A549 (cell line): ENCODE measurements around the gene NEK5. TPM values are rescaled to one million over a fixed set of nuclear protein-coding genes. Genes with fewer than 3 reads are reported as not detected.

Source experiments
- ATAC-seq, 2 experiments: fragments of 200-7000 bp in 1 of 2; fragments of >200 bp in 1 of 2; cut with Nextera tagmentation in 1 of 2; cut with Tn5 transposase in 1 of 2; 3 replicates each; pipeline versions ENCODE4 v1.8.0 to v1.9.1; 2018 to 2020; ENCODE audit warnings: mild to moderate bottlenecking in 1 of 2, moderate library complexity in 1 of 2
- CTCF ChIA-PET: fragments of 300-600 bp; sonication (Branson Sonifier 250); formaldehyde crosslinking; extraction: SDS; loops from one replicate; lab custom pipeline; 2021; ENCODE audit warnings: antibody characterized with exemption, inconsistent platforms; lab: Yijun Ruan, JAX
- POLR2A ChIA-PET: fragments of 350-600 bp; formaldehyde crosslinking; extraction: SDS; loops from one replicate; lab custom pipeline; 2021; ENCODE audit warnings: antibody characterized with exemption, inconsistent platforms; lab: Yijun Ruan, JAX
- DNase-seq, 2 experiments: peaks; one replicate each; pipeline versions ENCODE4 v3.0.0 to v3.0.0-alpha.2; 2011 to 2016; ENCODE audit warnings: low read depth in 1 of 2, low spot score in 1 of 2
- FAIRE-seq: peaks from 2 replicates; lab custom pipeline; 2011; peaks lifted over from hg19 to GRCh38; lab: Jason Lieb, UNC
- H3K27ac ChIP-seq, 2 experiments: fragments of >200 bp; sonication (Bioruptor Twin); formaldehyde crosslinking; 3 replicates each; pipeline ENCODE4 v1.5.1; 2016 to 2017
- H3K4me1 ChIP-seq: fragments of >200 bp; sonication (Bioruptor Twin); formaldehyde crosslinking; 3 replicates; pipeline ENCODE4 v1.6.1; 2016
- H3K4me2 ChIP-seq: fragments of >200 bp; sonication (Bioruptor Twin); formaldehyde crosslinking; 3 replicates; pipeline ENCODE4 v1.6.1; 2016
- H3K4me3 ChIP-seq: fragments of >200 bp; sonication (Bioruptor Twin); formaldehyde crosslinking; 3 replicates; pipeline ENCODE4 v1.5.1; 2016
- H3K9me3 ChIP-seq: fragments of >200 bp; sonication (Bioruptor Twin); formaldehyde crosslinking; 3 replicates; pipeline ENCODE4 v1.6.1; 2016
- CBX8 ChIP-seq: fragments of 200-600 bp; sonication (generic); IDR thresholded peaks from 2 replicates; pipeline ENCODE4 v1.6.1; 2016
- CEBPB ChIP-seq, 2 experiments: fragments of >200 bp in 1 of 2; sonication (Bioruptor Twin) in 1 of 2; formaldehyde crosslinking in 1 of 2; IDR thresholded peaks; 2 replicates each; pipeline ENCODE4 v1.6.1; 2012 to 2016
- CHD2 ChIP-seq: fragments of 150-350 bp; IDR thresholded peaks from 2 replicates; pipeline ENCODE4 v1.6.1; 2014; ENCODE audit warnings: low read length; ENCODE audit not compliant: partially characterized antibody
- CHD4 ChIP-seq: fragments of 200-600 bp; sonication (generic); IDR thresholded peaks from 2 replicates; pipeline ENCODE4 v1.6.1; 2016; ENCODE audit warnings: antibody characterized with exemption, mild to moderate bottlenecking, borderline replicate concordance
- ESRRA ChIP-seq: fragments of 150-350 bp; IDR thresholded peaks from 2 replicates; pipeline ENCODE4 v1.6.1; 2014; ENCODE audit warnings: mild to moderate bottlenecking, low read length, borderline replicate concordance
- FOXS1 ChIP-seq: fragments of 250-450 bp; sonication (Bioruptor Pico); IDR thresholded peaks from 2 replicates; pipeline ENCODE4 v1.5.0; 2020; ENCODE audit warnings: mild to moderate bottlenecking, moderate library complexity
- GATA3 ChIP-seq: IDR thresholded peaks from 2 replicates; pipeline ENCODE4 v1.6.1; 2012; ENCODE audit warnings: borderline replicate concordance
- HES2 ChIP-seq: fragments of >200 bp; sonication (Bioruptor Twin); formaldehyde crosslinking; IDR thresholded peaks from 2 replicates; pipeline ENCODE4 v1.6.1; 2016
- HEYL ChIP-seq: fragments of 250-450 bp; sonication (Bioruptor Pico); IDR thresholded peaks from 2 replicates; pipeline ENCODE4 v1.8.0; 2021; ENCODE audit warnings: mild to moderate bottlenecking, moderate library complexity
- HMGXB4 ChIP-seq: fragments of 250-450 bp; sonication (Bioruptor Pico); IDR thresholded peaks from 2 replicates; pipeline ENCODE4 v1.5.0; 2021; ENCODE audit warnings: mild to moderate bottlenecking, moderate library complexity, borderline replicate concordance
- HOXA7 ChIP-seq: fragments of 250-450 bp; sonication (Bioruptor Pico); IDR thresholded peaks from 2 replicates; pipeline ENCODE4 v1.5.0; 2020; ENCODE audit warnings: mild to moderate bottlenecking, moderate library complexity
- HOXB13 ChIP-seq: fragments of 250-450 bp; sonication (Bioruptor Pico); IDR thresholded peaks from 2 replicates; pipeline ENCODE4 v1.5.0; 2020; ENCODE audit warnings: low read depth, mild to moderate bottlenecking, moderate library complexity
- HOXB5 ChIP-seq: fragments of 250-450 bp; sonication (Bioruptor Pico); IDR thresholded peaks from 2 replicates; pipeline ENCODE4 v1.5.0; 2020; ENCODE audit warnings: mild to moderate bottlenecking, moderate library complexity
- JUN ChIP-seq, 2 experiments: fragments of >200 bp; sonication (Bioruptor Twin); formaldehyde crosslinking; IDR thresholded peaks; 2 replicates in 1 of 2; 3 replicates in 1 of 2; pipeline ENCODE4 v1.6.1; 2016 to 2017
- JUNB ChIP-seq: fragments of >200 bp; sonication (Bioruptor Twin); formaldehyde crosslinking; IDR thresholded peaks from 2 replicates; pipeline ENCODE4 v1.6.1; 2016
- KDM5A ChIP-seq: fragments of 200-600 bp; sonication (generic); IDR thresholded peaks from 2 replicates; pipeline ENCODE4 v1.6.1; 2016; ENCODE audit warnings: antibody characterized with exemption, mild to moderate bottlenecking
- MAFK ChIP-seq: fragments of 450-650 bp; IDR thresholded peaks from 2 replicates; pipeline ENCODE4 v1.6.1; 2014; ENCODE audit not compliant: partially characterized antibody
- MAX ChIP-seq: IDR thresholded peaks from 2 replicates; pipeline ENCODE4 v1.6.1; 2012
- MYC ChIP-seq: IDR thresholded peaks from 2 replicates; pipeline ENCODE4 v1.6.1; 2012; ENCODE audit warnings: mild to moderate bottlenecking, inconsistent platforms, low read length, improper control_type of control experiment, borderline replicate concordance
- NFE2L2 ChIP-seq: fragments of 150-350 bp; conservative IDR thresholded peaks from 2 replicates; pipeline ENCODE4 v1.6.1; 2014; ENCODE audit warnings: low read length
- PHF8 ChIP-seq: fragments of 200-600 bp; sonication (generic); IDR thresholded peaks from 2 replicates; pipeline ENCODE4 v1.6.1; 2016; ENCODE audit warnings: low read depth, mild to moderate bottlenecking, antibody characterized with exemption, moderate library complexity, borderline replicate concordance
- RFX5 ChIP-seq: fragments of 450-650 bp; IDR thresholded peaks from 2 replicates; pipeline ENCODE4 v1.7.1; 2014; ENCODE audit warnings: antibody characterized with exemption, mild to moderate bottlenecking, moderate library complexity
- RNF2 ChIP-seq: fragments of 200-600 bp; sonication (generic); IDR thresholded peaks from 2 replicates; pipeline ENCODE4 v1.6.1; 2016; ENCODE audit warnings: low read depth, mild to moderate bottlenecking, antibody characterized with exemption, moderate library complexity, borderline replicate concordance
- SMC3 ChIP-seq: fragments of >200 bp; sonication (Bioruptor Twin); formaldehyde crosslinking; IDR thresholded peaks from 3 replicates; pipeline ENCODE4 v1.6.1; 2018; ENCODE audit warnings: inconsistent platforms
- TP53 ChIP-seq: fragments of 250-450 bp; sonication (Bioruptor Pico); IDR thresholded peaks from 2 replicates; pipeline ENCODE4 v1.5.0; 2021; ENCODE audit warnings: mild to moderate bottlenecking, moderate library complexity
- USF2 ChIP-seq: fragments of 450-650 bp; IDR thresholded peaks from 2 replicates; pipeline ENCODE4 v1.6.1; 2014; ENCODE audit warnings: antibody characterized with exemption
- ZC3H11A ChIP-seq: fragments of 450-650 bp; IDR thresholded peaks from 2 replicates; pipeline ENCODE4 v1.6.1; 2014; ENCODE audit warnings: antibody characterized with exemption, mild to moderate bottlenecking
- ZFP36 ChIP-seq: fragments of 450-650 bp; IDR thresholded peaks from 2 replicates; pipeline ENCODE4 v1.6.1; 2014; ENCODE audit warnings: borderline replicate concordance; ENCODE audit not compliant: partially characterized antibody
- ZNF302 ChIP-seq: fragments of 250-450 bp; sonication (Bioruptor Pico); IDR thresholded peaks from 2 replicates; pipeline ENCODE4 v1.9.0; 2021; ENCODE audit warnings: inconsistent platforms, mild to moderate bottlenecking, moderate library complexity
- ZSCAN20 ChIP-seq: fragments of 250-450 bp; sonication (Bioruptor Pico); IDR thresholded peaks from 2 replicates; pipeline ENCODE4 v1.8.0; 2022; ENCODE audit warnings: mild to moderate bottlenecking, moderate library complexity
- WGBS: methylation state at CpG from one replicate; pipeline ENCODE4 v1.1.6; 2017; ENCODE audit errors: missing lambda C conversion rate; 5-methylcytosine and 5-hydroxymethylcytosine counted together
- polyA plus RNA-seq, 4 experiments: library from polyadenylated mRNA; depleted of rRNA in 3 of 4; stranded (reverse); fragments of >200 nt; fragmentation: RNase III in 1 of 4; extraction: RNeasy Plus Mini Kit Qiagen cat#74134 plus additional on column Dnase treatment in 1 of 4; gene quantifications; 2 replicates in 3 of 4; 3 replicates in 1 of 4; pipeline ENCODE4 v1.2.3, GENCODE V29; 2011 to 2017

NEK5 gene
- polyA plus RNA-seq, 2 of the 4 experiments (the other 2 are of a cell fraction) = 0.08 to 0.23 TPM

- ChIA-PET POLR2A (no interaction called here), CTCF (no interaction called here)
- no peak for FAIRE-seq
- no peak overlapping the region for H3K4me2 ChIP-seq
- no peaks in the 10 kb centered on the region for H3K4me1 ChIP-seq
- H3K4me3 ChIP-seq = no peak overlapping the region
- no peak for DNase-seq
- 95% methylated on average over 2 of the region's 2 CpGs for WGBS
- TF ChIP-seq ZFP36 = no peak
- TF ChIP-seq HOXB13 (CRISPR knock-in tag) = no peak
- no peak for TF ChIP-seq JUN (IDR thresholded peaks at IDR 0.05)
- TF ChIP-seq PHF8 = no peak
- no peak for TF ChIP-seq HOXA7
- no peak for TF ChIP-seq SMC3
- no peak for TF ChIP-seq HMGXB4 (CRISPR knock-in tag)
- TF ChIP-seq FOXS1 (CRISPR knock-in tag) = no peak
- no peak for TF ChIP-seq RFX5
- no peak for TF ChIP-seq HOXB5 (CRISPR knock-in tag)
- no peak for TF ChIP-seq GATA3
- TF ChIP-seq MYC = no peak
- TF ChIP-seq CHD2 = no peak
- no peak for TF ChIP-seq KDM5A
- no peak for TF ChIP-seq TP53 (CRISPR knock-in tag)
- ATAC-seq = no peak
- H3K9me3 ChIP-seq = no peaks in the 10 kb centered on the region
- no peak overlapping the region for H3K27ac ChIP-seq
Measured at GRCh38 chr13:52022356-52022755, 106.5 kb downstream of the NEK5 start.

- DNase-seq = no peak
- CTCF ChIA-PET = no interaction called here
- POLR2A ChIA-PET = no interaction called here
Measured at GRCh38 chr13:52020191-52020590, 108.7 kb downstream of the NEK5 start.

More at GRCh38 chr13:52020191-52020590, 108.7 kb downstream of the NEK5 start:
- WGBS = 93% methylated on average over 3 of the region's 3 CpGs
- Histone ChIP-seq H3K4me2 (no peak overlapping the region), H3K9me3 (no peaks in the 10 kb centered on the region), H3K4me1 (no peaks in the 10 kb centered on the region), H3K27ac (no peak overlapping the region), H3K4me3 (no peak overlapping the region)
- no peak for ATAC-seq
- TF ChIP-seq CBX8 = no peak
- no peak for TF ChIP-seq SMC3
- TF ChIP-seq JUNB = no peak
- TF ChIP-seq RNF2 = no peak
- TF ChIP-seq HES2 = no peak
- TF ChIP-seq MAX = no peak
- no peak for TF ChIP-seq JUN (IDR thresholded peaks at IDR 0.05)
- TF ChIP-seq ZSCAN20 (CRISPR knock-in tag) = no peak
- no peak for TF ChIP-seq USF2
- no peak for TF ChIP-seq MAFK
- TF ChIP-seq HEYL (CRISPR knock-in tag) = no peak
- no peak for TF ChIP-seq NFE2L2
- TF ChIP-seq ZC3H11A = no peak
- no peak for TF ChIP-seq ESRRA
- TF ChIP-seq CHD4 = no peak
- TF ChIP-seq HMGXB4 (CRISPR knock-in tag) = no peak
- no peak for TF ChIP-seq CEBPB (IDR thresholded peaks at IDR 0.05)
- TF ChIP-seq MYC = no peak
- TF ChIP-seq ZNF302 (CRISPR knock-in tag) = no peak
- no peak for FAIRE-seq
